ENCODE measurements around the gene NME2.

NME2 gene

GRCh38 chr17:51152766-51153209 is 13.4 kb upstream of the NME2 start:
- Histone ChIP-seq H3K9me3 (ENCODE audit: control insufficient read depth in 2 of 2, low read length in 2 of 2) (no peaks in the 10 kb centered on the region), H3K4me1 (ENCODE audit: control insufficient read depth in 2 of 2, insufficient read depth in 2 of 2, low read length in 2 of 2) (peaks cover 12 to 16% of the 10 kb centered on the region in 2 donors), H3K27ac (ENCODE audit: low read depth in 2 of 2, low read length in 2 of 2) (peak overlapping the region; percentile 80 to 92), H3K36me3 (ENCODE audit: control insufficient read depth in 2 of 2, insufficient read depth in 2 of 2, low read length in 2 of 2) (peaks cover 0 to 7% of the 10 kb centered on the region in 2 donors), H3K27me3 (ENCODE audit: control insufficient read depth in 2 of 2, insufficient read depth in 2 of 2, low read length in 2 of 2) (no peaks in the 10 kb centered on the region), H3K9ac (ENCODE audit: low read depth in 1 of 2, low read length in 2 of 2) (peak overlapping the region; percentile 74 to 93), H3K4me3 (ENCODE audit: low read length in 2 of 2) (peak overlapping the region; percentile 57 to 94)

DNA sequence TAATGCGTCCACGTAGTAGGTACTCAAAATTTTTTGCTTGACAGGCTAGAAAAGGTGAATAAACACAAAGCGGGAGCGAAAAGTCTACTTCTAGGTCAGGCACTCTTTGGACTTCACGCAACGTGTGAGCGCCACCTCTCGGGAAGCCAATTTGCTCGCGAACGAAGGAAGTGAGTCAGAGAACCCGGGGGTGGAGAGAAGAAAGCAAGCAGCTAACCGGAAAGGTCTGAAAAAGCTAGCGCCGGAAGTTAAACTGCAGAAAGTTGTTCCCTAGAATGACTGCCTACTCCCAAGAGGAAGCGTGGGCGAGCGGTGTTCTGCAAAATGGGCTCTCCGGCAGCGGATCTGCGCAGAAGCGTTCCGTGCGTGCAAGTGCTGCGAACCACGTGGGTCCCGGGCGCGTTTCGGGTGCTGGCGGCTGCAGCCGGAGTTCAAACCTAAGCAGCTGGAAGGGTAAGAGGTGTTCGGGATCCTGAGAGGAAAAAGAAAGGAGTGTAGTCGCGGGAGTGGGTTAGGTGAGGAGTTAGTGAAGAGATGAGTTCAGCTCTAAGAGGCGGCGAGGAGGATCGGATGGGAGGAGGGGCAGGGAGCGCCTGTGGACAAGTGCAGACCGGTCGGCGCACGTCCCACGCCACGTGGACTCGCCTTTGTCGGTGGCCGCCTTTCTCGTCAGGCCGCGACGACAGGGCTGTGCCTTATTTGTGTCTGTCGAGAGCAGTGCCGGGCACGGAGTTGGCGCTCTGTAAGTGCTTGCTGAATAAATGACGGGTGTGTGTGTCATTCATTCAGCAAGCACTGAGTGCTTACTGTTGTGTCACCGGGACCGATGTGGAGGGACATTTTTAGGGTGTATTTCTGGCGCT is 12.8 kb upstream of the NME2 start, which contains the start of gene NME1:
NME1 (plus strand) TSS at position 350 of the 863 bp plus-strand sequence. CDS start 2,096 bp downstream, outside the sequence.
- Histone ChIP-seq H3K27ac (ENCODE audit: low read depth in 2 of 2, low read length in 2 of 2) (peak within 1 kb of the TSS; percentile 80 to 92), H3K4me3 (ENCODE audit: low read length in 2 of 2) (peak within 1 kb of the TSS; percentile 76 to 94), H3K4me1 (ENCODE audit: control insufficient read depth in 2 of 2, insufficient read depth in 2 of 2, low read length in 2 of 2) (peaks cover 12 to 16% of the 10 kb centered on the region in 2 donors), H3K9ac (ENCODE audit: low read depth in 1 of 2, low read length in 2 of 2) (peak within 1 kb of the TSS; percentile 74 to 93), H3K36me3 (ENCODE audit: control insufficient read depth in 2 of 2, insufficient read depth in 2 of 2, low read length in 2 of 2) (peaks cover 0 to 7% of the 10 kb centered on the region in 2 donors), H3K27me3 (ENCODE audit: control insufficient read depth in 2 of 2, insufficient read depth in 2 of 2, low read length in 2 of 2) (no peaks in the 10 kb centered on the region), H3K9me3 (ENCODE audit: control insufficient read depth in 2 of 2, low read length in 2 of 2) (no peaks in the 10 kb centered on the region)

DNA sequence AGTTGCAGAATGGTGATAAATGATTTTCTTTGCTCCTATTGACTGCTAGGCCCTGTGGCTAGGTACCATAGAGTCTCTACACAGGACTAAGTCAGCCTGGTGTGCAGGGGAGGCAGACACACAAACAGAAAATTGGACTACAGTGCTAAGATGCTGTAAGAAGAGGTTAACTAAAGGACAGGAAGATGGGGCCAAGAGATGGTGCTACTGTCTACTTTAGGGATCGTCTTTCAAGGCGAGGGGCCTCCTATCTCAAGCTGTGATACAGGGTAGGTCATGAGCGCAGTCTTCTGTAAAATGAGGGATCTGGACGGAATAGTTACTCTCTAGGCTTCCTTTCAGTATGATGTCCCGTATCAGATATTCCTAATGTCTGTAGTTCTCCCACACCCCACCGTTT is 12.0 kb upstream of the NME2 start:
- H3K9ac ChIP-seq (ENCODE audit: low read depth in 1 of 2, low read length in 2 of 2) = peak overlapping the region; percentile 65 to 82
- H3K27ac ChIP-seq (ENCODE audit: low read depth in 2 of 2, low read length in 2 of 2) = no peak overlapping the region
- no peaks in the 10 kb centered on the region for H3K27me3 ChIP-seq (ENCODE audit: control insufficient read depth in 2 of 2, insufficient read depth in 2 of 2, low read length in 2 of 2)
- H3K4me3 ChIP-seq (ENCODE audit: low read length in 2 of 2) = peak overlapping the region; percentile 76 to 94
- H3K9me3 ChIP-seq (ENCODE audit: control insufficient read depth in 2 of 2, low read length in 2 of 2) = no peaks in the 10 kb centered on the region
- peaks cover 12 to 16% of the 10 kb centered on the region in 2 donors for H3K4me1 ChIP-seq (ENCODE audit: control insufficient read depth in 2 of 2, insufficient read depth in 2 of 2, low read length in 2 of 2)
- H3K36me3 ChIP-seq (ENCODE audit: control insufficient read depth in 2 of 2, insufficient read depth in 2 of 2, low read length in 2 of 2) = peaks cover 0 to 7% of the 10 kb centered on the region in 2 donors

DNA sequence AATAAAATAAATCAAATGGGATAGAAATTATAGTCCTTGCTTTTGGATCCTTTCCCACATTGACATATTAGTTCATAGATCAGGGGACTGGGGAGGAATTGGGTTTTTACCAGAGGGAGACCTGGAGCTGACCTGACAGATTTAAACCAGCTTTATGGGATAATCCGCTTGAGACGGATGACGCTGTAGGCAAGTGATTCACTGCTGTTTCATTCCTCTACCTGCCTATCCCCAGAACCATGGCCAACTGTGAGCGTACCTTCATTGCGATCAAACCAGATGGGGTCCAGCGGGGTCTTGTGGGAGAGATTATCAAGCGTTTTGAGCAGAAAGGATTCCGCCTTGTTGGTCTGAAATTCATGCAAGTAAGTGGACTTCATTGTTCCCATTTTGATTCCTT is 10.8 kb upstream of the NME2 start:
- peaks cover 12 to 16% of the 10 kb centered on the region in 2 donors for H3K4me1 ChIP-seq (ENCODE audit: control insufficient read depth in 2 of 2, insufficient read depth in 2 of 2, low read length in 2 of 2)
- H3K9ac ChIP-seq (ENCODE audit: low read depth in 1 of 2, low read length in 2 of 2) = no peak overlapping the region
- H3K36me3 ChIP-seq (ENCODE audit: control insufficient read depth in 2 of 2, insufficient read depth in 2 of 2, low read length in 2 of 2) = peaks cover 0 to 11% of the 10 kb centered on the region in 2 donors
- no peak overlapping the region for H3K27ac ChIP-seq (ENCODE audit: low read depth in 2 of 2, low read length in 2 of 2)
- no peak overlapping the region for H3K4me3 ChIP-seq (ENCODE audit: low read length in 2 of 2)
- no peaks in the 10 kb centered on the region for H3K9me3 ChIP-seq (ENCODE audit: control insufficient read depth in 2 of 2, low read length in 2 of 2)
- H3K27me3 ChIP-seq (ENCODE audit: control insufficient read depth in 2 of 2, insufficient read depth in 2 of 2, low read length in 2 of 2) = no peaks in the 10 kb centered on the region

GRCh38 chr17:51159604-51160003 is 6.6 kb upstream of the NME2 start:
- Histone ChIP-seq H3K36me3 (ENCODE audit: control insufficient read depth in 2 of 2, insufficient read depth in 2 of 2, low read length in 2 of 2) (peaks cover 11 to 26% of the 10 kb centered on the region in 2 donors), H3K9me3 (ENCODE audit: control insufficient read depth in 2 of 2, low read length in 2 of 2) (no peaks in the 10 kb centered on the region), H3K4me3 (ENCODE audit: low read length in 2 of 2) (no peak overlapping the region), H3K4me1 (ENCODE audit: control insufficient read depth in 2 of 2, insufficient read depth in 2 of 2, low read length in 2 of 2) (peaks cover 2 to 3% of the 10 kb centered on the region in 2 donors), H3K9ac (ENCODE audit: low read depth in 1 of 2, low read length in 2 of 2) (no peak overlapping the region), H3K27me3 (ENCODE audit: control insufficient read depth in 2 of 2, insufficient read depth in 2 of 2, low read length in 2 of 2) (no peaks in the 10 kb centered on the region), H3K27ac (ENCODE audit: low read depth in 2 of 2, low read length in 2 of 2) (no peak overlapping the region)

DNA sequence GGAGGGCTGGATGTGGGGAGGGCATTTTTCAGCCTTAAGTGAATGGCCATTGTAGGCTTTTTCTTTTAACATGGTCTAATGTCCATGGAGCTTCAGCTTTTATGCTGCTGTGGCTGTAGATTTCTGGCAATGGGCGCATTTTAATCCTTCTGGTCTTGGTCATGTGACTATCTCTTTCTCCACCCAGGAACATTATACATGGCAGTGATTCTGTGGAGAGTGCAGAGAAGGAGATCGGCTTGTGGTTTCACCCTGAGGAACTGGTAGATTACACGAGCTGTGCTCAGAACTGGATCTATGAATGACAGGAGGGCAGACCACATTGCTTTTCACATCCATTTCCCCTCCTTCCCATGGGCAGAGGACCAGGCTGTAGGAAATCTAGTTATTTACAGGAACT is 4.7 kb upstream of the NME2 start:
- H3K4me1 ChIP-seq (ENCODE audit: control insufficient read depth in 2 of 2, insufficient read depth in 2 of 2, low read length in 2 of 2) = peaks cover 6 to 7% of the 10 kb centered on the region in 2 donors
- no peaks in the 10 kb centered on the region for H3K9me3 ChIP-seq (ENCODE audit: control insufficient read depth in 2 of 2, low read length in 2 of 2)
- H3K4me3 ChIP-seq (ENCODE audit: low read length in 2 of 2) = no peak overlapping the region
- H3K9ac ChIP-seq (ENCODE audit: low read depth in 1 of 2, low read length in 2 of 2) = no peak overlapping the region
- H3K27ac ChIP-seq (ENCODE audit: low read depth in 2 of 2, low read length in 2 of 2) = no peak overlapping the region
- H3K27me3 ChIP-seq (ENCODE audit: control insufficient read depth in 2 of 2, insufficient read depth in 2 of 2, low read length in 2 of 2) = no peaks in the 10 kb centered on the region
- peaks cover 11 to 26% of the 10 kb centered on the region in 2 donors for H3K36me3 ChIP-seq (ENCODE audit: control insufficient read depth in 2 of 2, insufficient read depth in 2 of 2, low read length in 2 of 2)

- peaks cover 11 to 14% of the 10 kb centered on the region in 2 donors for H3K4me1 ChIP-seq (ENCODE audit: control insufficient read depth in 2 of 2, insufficient read depth in 2 of 2, low read length in 2 of 2)
- H3K27ac ChIP-seq (ENCODE audit: low read depth in 2 of 2, low read length in 2 of 2) = peak overlapping the region; percentile 91 to 96
- no peaks in the 10 kb centered on the region for H3K27me3 ChIP-seq (ENCODE audit: control insufficient read depth in 2 of 2, insufficient read depth in 2 of 2, low read length in 2 of 2)
- peak overlapping the region; percentile 92 to 97 for H3K9ac ChIP-seq (ENCODE audit: low read depth in 1 of 2, low read length in 2 of 2)
- H3K36me3 ChIP-seq (ENCODE audit: control insufficient read depth in 2 of 2, insufficient read depth in 2 of 2, low read length in 2 of 2) = peaks cover 11 to 22% of the 10 kb centered on the region in 2 donors
- H3K9me3 ChIP-seq (ENCODE audit: control insufficient read depth in 2 of 2, low read length in 2 of 2) = no peaks in the 10 kb centered on the region
- H3K4me3 ChIP-seq (ENCODE audit: low read length in 2 of 2) = peak overlapping the region; percentile 89 to 90
Measured at GRCh38 chr17:51164911-51165679, 1.1 kb upstream of the NME2 start.

DNA sequence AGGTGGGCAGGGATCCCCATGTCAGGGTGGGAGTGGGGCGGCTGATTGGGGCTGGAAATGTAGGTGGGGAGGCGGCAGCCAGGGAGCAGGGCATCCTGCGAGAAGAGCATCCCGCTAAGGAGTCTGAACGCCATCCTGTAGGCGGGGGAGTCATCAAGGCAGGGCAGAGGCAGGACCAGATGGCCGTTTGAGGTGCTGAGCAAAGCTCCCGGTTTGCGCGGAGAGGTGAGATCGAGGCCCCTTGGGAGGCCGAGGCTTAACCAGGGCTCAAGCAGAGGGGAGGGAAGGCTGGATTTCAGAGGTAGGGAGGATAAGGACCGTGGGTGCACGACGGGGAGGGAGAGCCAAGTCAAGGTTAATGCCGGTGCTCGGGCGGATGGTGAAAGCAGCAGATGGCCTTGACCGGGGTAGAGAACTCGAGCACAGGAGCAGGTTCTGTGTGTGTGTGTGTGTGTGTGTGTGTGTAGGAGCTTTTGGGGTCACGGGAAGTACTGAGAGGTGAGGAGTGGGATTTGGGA is 472 bp upstream of the NME2 start:
- Histone ChIP-seq H3K9me3 (ENCODE audit: control insufficient read depth in 2 of 2, low read length in 2 of 2) (no peaks in the 10 kb centered on the region), H3K27me3 (ENCODE audit: control insufficient read depth in 2 of 2, insufficient read depth in 2 of 2, low read length in 2 of 2) (no peaks in the 10 kb centered on the region), H3K36me3 (ENCODE audit: control insufficient read depth in 2 of 2, insufficient read depth in 2 of 2, low read length in 2 of 2) (peaks cover 13 to 23% of the 10 kb centered on the region in 2 donors), H3K4me1 (ENCODE audit: control insufficient read depth in 2 of 2, insufficient read depth in 2 of 2, low read length in 2 of 2) (peaks cover 13 to 18% of the 10 kb centered on the region in 2 donors), H3K9ac (ENCODE audit: low read depth in 1 of 2, low read length in 2 of 2) (peak overlapping the region; percentile 92 to 97), H3K4me3 (ENCODE audit: low read length in 2 of 2) (peak overlapping the region; percentile 89 to 90), H3K27ac (ENCODE audit: low read depth in 2 of 2, low read length in 2 of 2) (peak overlapping the region; percentile 91 to 96)

DNA sequence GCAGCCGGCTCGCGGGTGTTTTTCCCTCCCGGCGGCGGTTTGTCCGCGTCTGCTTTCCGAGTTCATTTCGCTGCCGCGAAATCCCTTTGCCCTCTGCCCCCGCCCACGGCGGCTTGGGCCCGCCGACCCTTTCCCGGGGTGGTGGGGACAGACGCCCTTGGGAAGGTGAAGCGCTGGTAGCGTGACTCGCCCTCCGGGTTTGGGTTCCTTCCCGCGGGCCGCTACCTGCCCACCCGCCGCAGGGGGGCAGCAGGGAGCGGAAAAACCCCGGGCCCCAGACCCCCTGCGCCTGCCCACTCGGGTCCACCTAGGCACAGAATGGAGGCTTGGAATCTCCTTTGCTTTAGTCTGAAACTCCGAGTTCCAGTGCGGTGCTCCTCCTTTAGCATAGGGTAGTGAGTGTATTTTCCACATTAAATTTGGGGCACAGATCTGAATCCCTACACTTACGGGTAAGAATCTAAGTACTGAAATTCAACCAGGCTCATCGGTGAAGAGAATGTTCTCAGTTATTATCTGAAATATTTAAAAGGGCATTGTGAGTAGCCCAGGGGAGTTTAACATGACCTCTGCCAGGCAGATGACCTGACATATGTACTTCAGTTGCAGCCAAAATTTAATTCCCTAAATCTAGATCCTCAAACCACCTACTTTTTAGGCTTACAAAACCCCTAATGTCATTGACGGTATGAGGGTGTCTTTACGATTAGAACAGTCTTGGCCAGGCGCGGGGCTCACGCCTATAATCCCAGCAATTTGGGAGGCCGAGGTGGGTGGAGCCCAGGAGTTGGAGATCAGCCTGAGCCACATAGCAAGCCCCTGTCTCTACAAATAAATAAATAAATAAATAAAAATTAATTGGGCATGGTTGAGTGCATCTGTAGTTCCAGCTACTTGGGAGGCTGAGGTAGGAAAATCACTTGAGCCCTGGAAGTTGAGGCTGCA is 1.0 kb downstream of the NME2 start:
- Histone ChIP-seq H3K36me3 (ENCODE audit: control insufficient read depth in 2 of 2, insufficient read depth in 2 of 2, low read length in 2 of 2) (peaks cover 7 to 18% of the 10 kb centered on the region in 2 donors), H3K27ac (ENCODE audit: low read depth in 2 of 2, low read length in 2 of 2) (peak overlapping the region; percentile 91 to 96), H3K9ac (ENCODE audit: low read depth in 1 of 2, low read length in 2 of 2) (peak overlapping the region; percentile 75 to 97), H3K27me3 (ENCODE audit: control insufficient read depth in 2 of 2, insufficient read depth in 2 of 2, low read length in 2 of 2) (no peaks in the 10 kb centered on the region), H3K9me3 (ENCODE audit: control insufficient read depth in 2 of 2, low read length in 2 of 2) (no peaks in the 10 kb centered on the region), H3K4me1 (ENCODE audit: control insufficient read depth in 2 of 2, insufficient read depth in 2 of 2, low read length in 2 of 2) (peaks cover 15 to 18% of the 10 kb centered on the region in 2 donors), H3K4me3 (ENCODE audit: low read length in 2 of 2) (peak overlapping the region; percentile 89 to 90)

Data from mucosa of rectum (tissue), 2 donors.